Heart left ventricle (tissue), 16 donors: Measurements from ENCODE around the gene TCF4. TPM values are rescaled to one million over a fixed set of nuclear protein-coding genes. Genes with fewer than 3 reads are reported as not detected.
A peak's percentile ranks its signal among the peaks of the same experiment; 100 is the strongest.

ENCODE experiments used
- ATAC-seq, 4 donors: fragments of 200-7000 bp; cut with Tn5 transposase; one replicate each; pipeline ENCODE4 v1.9.1; 2020 to 2022; ENCODE audit warnings: moderate library complexity in 4 of 4, mild to moderate bottlenecking in 3 of 4, moderate number of reproducible peaks in 1 of 4
- DNase-seq, 5 donors: peaks; one replicate each; pipeline ENCODE4 v3.0.0-alpha.2; 2020
- H3K27ac ChIP-seq, 12 donors: fragments of 200-600 bp; sonication (generic) in 4 of 12; one replicate each; pipeline versions ENCODE4 v1.5.0 to v1.8.0; 2016 to 2022; ENCODE audit warnings: mild to moderate bottlenecking in 2 of 12
- H3K27me3 ChIP-seq, 9 donors: fragments of 200-600 bp; sonication (generic) in 2 of 9; one replicate each; pipeline versions ENCODE4 v1.5.1 to v1.8.0; 2016 to 2022; ENCODE audit warnings: mild to moderate bottlenecking in 3 of 9
- H3K36me3 ChIP-seq, 9 donors: fragments of 200-600 bp; sonication (generic) in 2 of 9; one replicate each; pipeline versions ENCODE4 v1.5.0 to v1.8.0; 2018 to 2022; ENCODE audit warnings: mild to moderate bottlenecking in 2 of 9
- H3K4me1 ChIP-seq, 12 donors: fragments of 200-600 bp; sonication (generic) in 4 of 12; one replicate each; pipeline versions ENCODE4 v1.5.0 to v1.8.0; 2016 to 2022; ENCODE audit warnings: mild to moderate bottlenecking in 3 of 12
- H3K4me3 ChIP-seq, 12 donors: fragments of 200-600 bp; sonication (generic) in 4 of 12; one replicate each; pipeline versions ENCODE4 v1.5.0 to v1.8.0; 2017 to 2022; ENCODE audit warnings: mild to moderate bottlenecking in 9 of 12, moderate library complexity in 4 of 12
- H3K9me3 ChIP-seq, 12 donors: fragments of 200-600 bp; sonication (generic) in 4 of 12; one replicate each; pipeline versions ENCODE4 v1.5.0 to v1.8.0; 2016 to 2022; ENCODE audit warnings: mild to moderate bottlenecking in 1 of 12
- POLR2A ChIP-seq, 2 donors: fragments of 450-650 bp; IDR thresholded peaks; one replicate each; pipeline ENCODE4 v1.6.1; 2017; ENCODE audit warnings: antibody characterized with exemption in 2 of 2, mild to moderate bottlenecking in 2 of 2, moderate library complexity in 2 of 2
- WGBS, 4 donors: extraction: QIAGEN DNeasy Blood & Tissue Kit in 2 of 4; methylation state at CpG; one replicate each; pipeline versions ENCODE4 v1.1.5 to v1.1.7; 2013 to 2018; 5-methylcytosine and 5-hydroxymethylcytosine counted together
- intact Hi-C, 10 donors: fragments of 100-400 bp; cut with DNase I; formaldehyde crosslinking; loops; one replicate each; pipeline versions ENCODE4 v1.11.1 to v1.14.2; 2022
- polyA plus RNA-seq, 2 donors: library from polyadenylated mRNA; stranded (reverse); fragments of 200-250 nt; gene quantifications; one replicate each; pipeline ENCODE4 v1.2.3, GENCODE V29; 2013
- total RNA-seq, 9 donors: library from RNA; depleted of rRNA in 2 of 9; stranded (reverse); fragments of >200 nt in 2 of 9; fragmentation: NEBNext Ultra II Directional in 3 of 9; extraction: Animal tissue kit (Norgen Biotek cat#: 25700) in 3 of 9; gene quantifications; one replicate each; pipeline versions ENCODE4 v1.1.0 to v1.2.4, GENCODE V29; 2016 to 2023
- TF ChIP-seq, protein P1 (sequence below), 12 donors: fragments of 200-600 bp; sonication (generic) in 4 of 12; IDR thresholded peaks; one replicate each; pipeline versions ENCODE4 v1.5.0 to v1.8.0; 2018 to 2022; ENCODE audit warnings: antibody characterized with exemption in 12 of 12, mild to moderate bottlenecking in 5 of 12
- donor health status: ischemic (EF 13 %, LVEDD 7.1; RV severe dilation, severe dysfunction).
- donor health status: healthy with polysubstance abuse.
- donor health status: DM: no; HTN: yes; CAD: no.
- donor health status: DM: no; HTN: no; CAD: no.
- donor health status: ischemic (EF 25% LVEDD 6.9; RV normal size, moderate dysfunction).
- donor health status: ischemic (EF 25% LVEDD 5.7; RV mildly dilated, moderate dysfunction).
- donor health status: healthy.
- donor health status: DM: yes; HTN: yes; CAD: no.
- donor health status: ischemic (EF 35%, LVEDD 5.7; RV mildly dilated, moderate dysfunction).
- donor health status: nonischemic (EF 11% LVEDD 7.7; RV severe dilation, severe dysfunction).
- donor health status: DM: yes; HTN: yes; CAD: no.
- donor health status: PGD.
- donor health status: ischemic (EF 29% LVEDD 5.4; RV normal size, mild dysfunction).
- donor health status: nonischemic (EF 23%, LVEDD 6.1; RV moderate dilation, normal function).

The TCF4 gene
- total and polyA plus RNA-seq, 11 donors: 12.8 to 119 (median 71.5) TPM

DNA sequence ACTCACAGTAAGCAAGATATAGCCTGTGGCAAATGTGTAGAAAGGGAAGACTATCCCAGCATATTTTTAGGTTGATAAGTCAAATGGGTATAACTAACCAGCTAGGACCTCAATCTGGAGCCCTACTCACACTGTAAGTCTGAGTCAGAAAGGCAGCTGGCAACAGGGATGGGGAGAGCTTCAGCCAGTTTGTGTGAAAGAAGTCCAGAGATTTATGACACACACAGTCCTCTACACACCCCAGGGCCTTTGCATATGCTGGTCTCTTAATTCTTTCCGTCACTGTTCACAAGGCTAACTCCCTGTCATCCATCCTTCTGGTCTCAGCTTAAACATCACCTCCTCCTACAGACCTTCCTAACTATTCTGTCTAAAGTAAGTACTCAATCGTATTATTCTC, 5.9 kb upstream of the TCF4 start:
- ATAC-seq (no peak), DNase-seq (no peak)
- intact Hi-C loops: loop anchor here in 2 of 10 donors (5.0 to 10.0 kb wide), 2 partner anchors 138 to 171 kb away; no protein-coding TSS in a partner anchor

DNA sequence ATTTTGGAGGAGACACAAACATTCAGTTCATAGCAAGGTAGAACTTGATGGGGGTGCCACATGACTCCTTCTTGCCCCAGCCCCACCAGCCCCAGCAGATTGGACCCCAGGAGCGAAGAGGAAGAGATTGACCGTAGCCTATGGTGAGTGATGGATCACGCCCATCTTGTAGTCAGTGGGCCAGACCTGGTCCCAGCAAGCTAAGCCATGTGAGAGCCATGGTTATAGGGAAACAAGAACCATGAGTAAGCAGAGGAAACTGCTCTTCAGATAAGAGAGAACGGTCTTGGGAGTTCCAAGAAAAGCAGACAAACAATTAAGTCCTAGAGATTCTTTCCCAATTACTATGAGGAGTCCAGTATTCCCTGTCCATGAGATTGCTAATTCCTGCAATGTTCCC, 4.6 kb upstream of the TCF4 start:
- no peak for ATAC-seq
- 72 to 77% (median 75%) methylated on average over 4 of the region's 4 CpGs for WGBS, 4 donors

More for the DNA sequence above, 5.9 kb upstream of the TCF4 start:
- no peak for TF ChIP-seq POLR2A (IDR thresholded peaks at IDR 0.05)
- TF ChIP-seq, protein P1, sequence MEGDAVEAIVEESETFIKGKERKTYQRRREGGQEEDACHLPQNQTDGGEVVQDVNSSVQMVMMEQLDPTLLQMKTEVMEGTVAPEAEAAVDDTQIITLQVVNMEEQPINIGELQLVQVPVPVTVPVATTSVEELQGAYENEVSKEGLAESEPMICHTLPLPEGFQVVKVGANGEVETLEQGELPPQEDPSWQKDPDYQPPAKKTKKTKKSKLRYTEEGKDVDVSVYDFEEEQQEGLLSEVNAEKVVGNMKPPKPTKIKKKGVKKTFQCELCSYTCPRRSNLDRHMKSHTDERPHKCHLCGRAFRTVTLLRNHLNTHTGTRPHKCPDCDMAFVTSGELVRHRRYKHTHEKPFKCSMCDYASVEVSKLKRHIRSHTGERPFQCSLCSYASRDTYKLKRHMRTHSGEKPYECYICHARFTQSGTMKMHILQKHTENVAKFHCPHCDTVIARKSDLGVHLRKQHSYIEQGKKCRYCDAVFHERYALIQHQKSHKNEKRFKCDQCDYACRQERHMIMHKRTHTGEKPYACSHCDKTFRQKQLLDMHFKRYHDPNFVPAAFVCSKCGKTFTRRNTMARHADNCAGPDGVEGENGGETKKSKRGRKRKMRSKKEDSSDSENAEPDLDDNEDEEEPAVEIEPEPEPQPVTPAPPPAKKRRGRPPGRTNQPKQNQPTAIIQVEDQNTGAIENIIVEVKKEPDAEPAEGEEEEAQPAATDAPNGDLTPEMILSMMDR (IDR thresholded peaks at IDR 0.05): no peak
- Histone ChIP-seq H3K36me3 (no peaks in the 10 kb centered on the region), H3K9me3 (no peaks in the 10 kb centered on the region), H3K27ac (no peak overlapping the region), H3K27me3 (no peaks in the 10 kb centered on the region), H3K4me3 (no peak overlapping the region), H3K4me1 (peaks cover 0 to 6% (median under 1%) of the 10 kb centered on the region in 12 donors)
- WGBS, 4 donors: 95 to 99% (median 97%) methylated on average over 2 of the region's 2 CpGs

DNA sequence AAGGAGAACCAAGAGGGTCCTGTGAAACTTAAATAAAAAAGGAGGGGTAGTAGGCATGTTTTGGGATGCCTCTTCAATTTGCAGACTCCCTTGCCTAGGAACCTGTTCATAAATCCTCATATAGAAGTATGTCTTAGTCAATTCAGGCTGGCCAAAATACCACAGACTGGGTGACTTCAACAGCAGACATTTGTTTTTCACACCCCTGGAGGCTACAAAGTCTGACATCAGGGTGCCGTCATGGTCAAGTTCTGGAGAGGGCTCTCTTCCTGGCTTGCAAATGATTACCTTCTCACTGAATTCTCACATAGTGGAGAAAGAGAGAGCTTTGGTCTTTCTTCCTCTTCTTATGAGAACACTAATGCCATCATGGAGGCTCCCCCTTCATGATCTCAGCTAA, 4.1 kb upstream of the TCF4 start:
- Histone ChIP-seq H3K27ac (no peak overlapping the region), H3K4me3 (no peak overlapping the region), H3K36me3 (no peaks in the 10 kb centered on the region), H3K4me1 (peaks cover 0 to 6% (median under 1%) of the 10 kb centered on the region in 12 donors), H3K27me3 (no peaks in the 10 kb centered on the region), H3K9me3 (no peaks in the 10 kb centered on the region)
- DNase-seq (no peak), ATAC-seq (no peak)
- 62 to 89% (median 84%) methylated on average over 1 of the region's 1 CpG for WGBS, 4 donors
- TF ChIP-seq, protein P1 (IDR thresholded peaks at IDR 0.05): no peak
- TF ChIP-seq POLR2A (IDR thresholded peaks at IDR 0.05): no peak
- intact Hi-C loops: loop anchor here in 2 of 10 donors (5.0 to 10.0 kb wide), 2 partner anchors 140 to 173 kb away; no protein-coding TSS in a partner anchor

More for the DNA sequence above, 4.6 kb upstream of the TCF4 start:
- no peak overlapping the region for H3K4me3 ChIP-seq
- TF ChIP-seq, protein P1 (IDR thresholded peaks at IDR 0.05): no peak
- TF ChIP-seq POLR2A (IDR thresholded peaks at IDR 0.05): no peak
- intact Hi-C loops: loop anchor here in 2 of 10 donors (5.0 to 10.0 kb wide), 2 partner anchors 140 to 172 kb away; no protein-coding TSS in a partner anchor
- H3K27me3 ChIP-seq: no peaks in the 10 kb centered on the region
- H3K27ac ChIP-seq: no peak overlapping the region
- no peaks in the 10 kb centered on the region for H3K9me3 ChIP-seq
- H3K36me3 ChIP-seq: no peaks in the 10 kb centered on the region
- DNase-seq: no peak
- H3K4me1 ChIP-seq: peaks cover 0 to 6% (median under 1%) of the 10 kb centered on the region in 12 donors

DNA sequence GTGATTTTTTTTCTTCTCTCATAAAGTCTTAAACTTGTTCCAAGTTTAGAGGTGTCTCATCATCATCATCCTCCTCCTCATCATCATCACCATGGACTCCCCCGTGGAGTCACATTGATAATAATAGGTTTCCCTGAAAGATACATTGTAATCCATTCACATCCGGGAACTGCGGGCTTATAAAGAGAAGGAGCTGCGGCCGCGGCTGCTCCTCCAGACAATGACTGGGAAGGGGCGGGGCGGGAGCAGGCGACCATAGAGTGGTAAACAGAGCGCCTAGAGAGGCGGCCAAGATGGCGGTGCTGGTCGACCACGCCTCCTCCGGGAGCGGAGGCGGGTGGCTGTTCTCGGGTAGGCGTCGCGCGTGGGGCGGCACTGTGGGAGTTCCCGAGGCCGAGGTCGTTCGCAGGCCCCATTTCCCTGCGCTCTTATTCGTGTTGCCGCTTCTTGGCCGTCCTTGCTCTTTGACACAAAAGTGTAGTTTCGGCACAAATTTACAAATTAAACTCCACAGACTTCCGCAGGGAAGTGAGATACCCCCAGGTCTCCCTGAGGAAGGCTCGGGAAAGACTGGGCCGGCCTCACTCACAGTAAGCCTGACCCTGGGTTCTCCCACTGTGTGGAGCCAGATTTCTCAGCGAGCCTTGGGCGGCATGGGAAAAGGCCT, 1.8 kb upstream of the TCF4 start:
- DNase-seq: peak; percentile 97 to 98 (median 98)
- Histone ChIP-seq H3K27me3 (no peaks in the 10 kb centered on the region), H3K4me3 (peak overlapping the region; percentile 63 to 82 (median 74)), H3K36me3 (no peaks in the 10 kb centered on the region), H3K4me1 (peaks cover 0 to 23% (median 6%) of the 10 kb centered on the region in 12 donors), H3K27ac (peak overlapping the region; percentile 80 to 92 (median 87)), H3K9me3 (no peaks in the 10 kb centered on the region)
- TF ChIP-seq POLR2A (IDR thresholded peaks at IDR 0.05): peak in 1 of 2 donors; percentile 57
- TF ChIP-seq, protein P1 (IDR thresholded peaks at IDR 0.05): peak in 5 of 12 donors; percentile 6 to 41 (median 25)
- 1 to 3% (median 3%) methylated on average over 36 to 37 of the region's 37 CpGs for WGBS, 4 donors
- peak; percentile 96 to 99 (median 98) for ATAC-seq
- intact Hi-C loops: loop anchor here (1.0 to 10.0 kb wide), 30 partner anchors 65 to 988 kb away; no protein-coding TSS in a partner anchor
